SU-DHL-6 (cell line): ENCODE results near the gene CDK5RAP2.

Experiments used
- H2AFZ ChIP-seq: fragments of 200-600 bp; sonication (generic); 2 replicates; pipeline ENCODE4 v1.6.1; 2014; ENCODE audit warnings: low read depth, mild to moderate bottlenecking, moderate library complexity, mixed read lengths, antibody characterized with exemption, low read length; ENCODE audit not compliant: severe bottlenecking
- H3F3A ChIP-seq: fragments of 200-600 bp; shearing (Covaris generic); 2 replicates; pipeline ENCODE4 v1.6.0; 2016; ENCODE audit warnings: antibody characterized with exemption, mild to moderate bottlenecking; ENCODE audit not compliant: insufficient read depth
- H3K27ac ChIP-seq: fragments of 200-600 bp; sonication (generic); 2 replicates; pipeline ENCODE4 v1.5.1; 2016; ENCODE audit warnings: low read depth, mild to moderate bottlenecking, low read length, moderate library complexity, mixed read lengths
- H3K27me3 ChIP-seq: fragments of 200-600 bp; sonication (generic), shearing (Covaris generic); 2 replicates; pipeline ENCODE4 v1.6.0; 2014; ENCODE audit warnings: mild to moderate bottlenecking, low read length
- H3K36me3 ChIP-seq: fragments of 200-600 bp; sonication (generic); 2 replicates; pipeline ENCODE4 v1.6.1; 2014; ENCODE audit warnings: mild to moderate bottlenecking, low read length, mixed read lengths
- H3K4me2 ChIP-seq: fragments of 300-600, 200-600 bp; shearing (Covaris generic), sonication (generic); 2 replicates; pipeline ENCODE4 v1.6.0; 2014; ENCODE audit warnings: low read length, low read depth, mild to moderate bottlenecking; ENCODE audit not compliant: poor library complexity, severe bottlenecking
- H3K4me3 ChIP-seq: fragments of 200-600 bp; sonication (generic); 2 replicates; pipeline ENCODE4 v1.5.1; 2014; ENCODE audit warnings: antibody characterized with exemption, low read length, mild to moderate bottlenecking, mixed read lengths; ENCODE audit not compliant: insufficient read depth, poor library complexity, severe bottlenecking
- H3K79me2 ChIP-seq: fragments of 200-600 bp; sonication (generic); 2 replicates; pipeline ENCODE4 v1.6.1; 2014; ENCODE audit warnings: mild to moderate bottlenecking, low read length, moderate library complexity; ENCODE audit not compliant: insufficient read depth
- H3K9ac ChIP-seq: fragments of 200-600 bp; sonication (generic); 2 replicates; pipeline ENCODE4 v1.7.0; 2014; ENCODE audit warnings: mild to moderate bottlenecking, low read length
- H3K9me2 ChIP-seq: fragments of 200-600 bp; sonication (generic); replicated peaks from 2 replicates; pipeline ENCODE4 v1.6.1; 2014; ENCODE audit warnings: low read length; ENCODE audit not compliant: insufficient read depth
- H3K9me3 ChIP-seq: fragments of 200-600 bp; sonication (generic); 2 replicates; pipeline ENCODE4 v1.6.1; 2014; ENCODE audit warnings: low read length, mixed read lengths; ENCODE audit not compliant: insufficient read depth
- H4K20me1 ChIP-seq: fragments of 200-600 bp; sonication (generic); 2 replicates; pipeline ENCODE4 v1.6.1; 2014; ENCODE audit warnings: low read depth, mild to moderate bottlenecking, antibody characterized with exemption, low read length, moderate library complexity, mixed read lengths
- EZH2phosphoT487 ChIP-seq: fragments of 200-600 bp; sonication (generic), shearing (Covaris generic); conservative IDR thresholded peaks from 2 replicates; pipeline ENCODE4 v1.6.1; 2018; ENCODE audit warnings: mild to moderate bottlenecking, antibody characterized with exemption, low read length, moderate library complexity, mixed read lengths
- TF ChIP-seq, protein P1 (sequence below): fragments of 200-600 bp; sonication (generic); IDR thresholded peaks from one replicate; pipeline ENCODE4 v1.5.1; 2017; ENCODE audit warnings: antibody characterized with exemption, mild to moderate bottlenecking, low read length, moderate library complexity; ENCODE audit not compliant: insufficient read depth, poor library complexity, severe bottlenecking

The CDK5RAP2 gene

DNA sequence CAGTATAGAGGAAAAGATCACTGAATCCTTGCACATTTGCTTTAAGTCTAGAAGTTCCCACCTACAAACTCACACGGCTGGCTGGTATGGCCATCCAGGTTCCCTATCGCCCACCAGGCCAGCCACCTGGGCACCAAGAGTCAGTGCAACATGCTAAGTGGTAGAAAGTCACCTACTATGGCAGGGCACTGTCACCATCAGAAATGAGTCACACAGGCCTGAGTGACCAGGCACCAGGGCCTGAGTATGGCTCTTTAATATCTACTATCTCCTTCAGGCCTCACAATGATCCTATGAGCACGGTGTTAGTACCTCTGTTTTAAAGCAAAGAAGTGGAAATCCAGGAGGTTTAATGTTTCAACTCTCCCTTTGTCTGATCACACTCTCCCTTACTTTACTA is 156.2 kb downstream of the CDK5RAP2 start:
- Histone ChIP-seq H3F3A (no peaks in the 10 kb centered on the region), H3K4me3 (no peak overlapping the region), H4K20me1 (no peaks in the 10 kb centered on the region; the same call in 1 of the 2 replicates), H3K9ac (no peak overlapping the region), H2AFZ (no peak overlapping the region), H3K27me3 (no peaks in the 10 kb centered on the region), H3K4me2 (no peak overlapping the region), H3K36me3 (peaks cover 15% of the 10 kb centered on the region), H3K9me2 (no peaks in the 10 kb centered on the region), H3K27ac (no peak overlapping the region), H3K9me3 (no peaks in the 10 kb centered on the region), H3K79me2 (no peaks in the 10 kb centered on the region)
- TF ChIP-seq, protein P1, sequence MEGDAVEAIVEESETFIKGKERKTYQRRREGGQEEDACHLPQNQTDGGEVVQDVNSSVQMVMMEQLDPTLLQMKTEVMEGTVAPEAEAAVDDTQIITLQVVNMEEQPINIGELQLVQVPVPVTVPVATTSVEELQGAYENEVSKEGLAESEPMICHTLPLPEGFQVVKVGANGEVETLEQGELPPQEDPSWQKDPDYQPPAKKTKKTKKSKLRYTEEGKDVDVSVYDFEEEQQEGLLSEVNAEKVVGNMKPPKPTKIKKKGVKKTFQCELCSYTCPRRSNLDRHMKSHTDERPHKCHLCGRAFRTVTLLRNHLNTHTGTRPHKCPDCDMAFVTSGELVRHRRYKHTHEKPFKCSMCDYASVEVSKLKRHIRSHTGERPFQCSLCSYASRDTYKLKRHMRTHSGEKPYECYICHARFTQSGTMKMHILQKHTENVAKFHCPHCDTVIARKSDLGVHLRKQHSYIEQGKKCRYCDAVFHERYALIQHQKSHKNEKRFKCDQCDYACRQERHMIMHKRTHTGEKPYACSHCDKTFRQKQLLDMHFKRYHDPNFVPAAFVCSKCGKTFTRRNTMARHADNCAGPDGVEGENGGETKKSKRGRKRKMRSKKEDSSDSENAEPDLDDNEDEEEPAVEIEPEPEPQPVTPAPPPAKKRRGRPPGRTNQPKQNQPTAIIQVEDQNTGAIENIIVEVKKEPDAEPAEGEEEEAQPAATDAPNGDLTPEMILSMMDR = no peak
- no peak for TF ChIP-seq EZH2phosphoT487

DNA sequence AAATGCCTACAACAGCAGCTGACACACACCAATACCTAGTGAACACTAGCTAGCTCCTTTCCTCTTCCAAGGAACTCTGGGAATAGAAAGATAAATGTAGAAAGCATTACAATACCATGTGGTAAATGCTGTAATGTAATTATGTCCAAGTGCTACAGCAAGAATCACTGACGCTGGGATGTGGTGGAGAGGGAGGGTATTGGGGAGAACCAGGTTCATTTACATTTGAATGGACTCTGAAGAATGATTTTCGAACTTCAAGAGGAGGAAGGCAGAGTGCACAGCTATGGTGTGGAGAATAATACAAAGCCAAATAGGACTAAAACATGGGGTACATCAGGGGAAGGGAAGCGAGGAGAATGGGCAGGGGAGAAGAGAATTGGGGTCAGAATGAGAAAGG is 158.0 kb downstream of the CDK5RAP2 start:
- no peak overlapping the region for H3K9ac ChIP-seq
- H3K36me3 ChIP-seq = peaks cover 14% of the 10 kb centered on the region
- TF ChIP-seq EZH2phosphoT487 = no peak
- TF ChIP-seq, protein P1 = no peak

DNA sequence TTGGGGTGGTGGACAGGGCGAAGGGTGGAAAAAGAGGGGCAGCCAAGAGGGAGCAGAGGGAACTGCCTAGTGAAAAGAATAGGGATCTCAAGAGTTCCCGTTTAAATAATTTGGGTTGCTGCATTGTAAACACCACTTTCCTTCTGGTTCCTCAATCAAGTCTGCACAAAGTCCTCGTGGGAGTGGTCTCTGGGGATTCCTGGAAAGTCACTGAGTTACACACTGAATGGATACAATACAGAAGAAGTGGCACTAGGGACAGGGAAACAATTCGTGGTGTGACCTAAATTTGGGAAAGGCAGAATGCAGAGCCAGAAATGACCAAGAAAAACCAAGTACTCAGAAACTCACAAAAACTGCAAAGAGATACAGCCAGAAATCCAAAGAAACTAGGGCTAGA is 161.7 kb downstream of the CDK5RAP2 start:
- no peaks in the 10 kb centered on the region for H3K9me2 ChIP-seq
- no peak overlapping the region for H3K4me2 ChIP-seq
- H3K36me3 ChIP-seq = peaks cover 16% of the 10 kb centered on the region
- H4K20me1 ChIP-seq = no peaks in the 10 kb centered on the region; the same call in 1 of the 2 replicates
- TF ChIP-seq EZH2phosphoT487 = no peak
- TF ChIP-seq, protein P1 = no peak
- H2AFZ ChIP-seq = no peak overlapping the region
- H3F3A ChIP-seq = no peaks in the 10 kb centered on the region
- H3K27ac ChIP-seq = no peak overlapping the region
- H3K79me2 ChIP-seq = no peaks in the 10 kb centered on the region
- no peaks in the 10 kb centered on the region for H3K27me3 ChIP-seq
- no peaks in the 10 kb centered on the region for H3K9me3 ChIP-seq
- no peak overlapping the region for H3K4me3 ChIP-seq
- no peak overlapping the region for H3K9ac ChIP-seq

More for the DNA sequence above, 158.0 kb downstream of the CDK5RAP2 start:
- no peaks in the 10 kb centered on the region for H3K9me3 ChIP-seq
- no peak overlapping the region for H3K4me2 ChIP-seq
- H3K27ac ChIP-seq = no peak overlapping the region
- H3K4me3 ChIP-seq = no peak overlapping the region
- no peaks in the 10 kb centered on the region for H3F3A ChIP-seq
- no peaks in the 10 kb centered on the region for H3K9me2 ChIP-seq
- H2AFZ ChIP-seq = no peak overlapping the region
- no peaks in the 10 kb centered on the region for H3K27me3 ChIP-seq
- no peaks in the 10 kb centered on the region for H3K79me2 ChIP-seq
- no peaks in the 10 kb centered on the region; the same call in 1 of the 2 replicates for H4K20me1 ChIP-seq
